Renal cortex interstitium (tissue), 11 donors: Measurements from ENCODE around the gene BAHCC1. TPM values are rescaled to one million over a fixed set of nuclear protein-coding genes. Genes with fewer than 3 reads are reported as not detected.

ENCODE experiments used
- DNase-seq, 11 donors: peaks; one replicate each; pipeline ENCODE4 v3.0.0-alpha.2; 2013; ENCODE audit warnings: low read depth in 9 of 11, low spot score in 4 of 11; ENCODE audit errors: extremely low read depth in 1 of 11
- polyA plus RNA-seq, 3 donors: library from polyadenylated mRNA; unstranded; fragments of 120-200 nt; gene quantifications; one replicate each; pipeline ENCODE4 v1.2.1, GENCODE V29; 2013; ENCODE audit not compliant: insufficient read length in 3 of 3

BAHCC1 gene
- polyA plus RNA-seq, 3 donors = 15.9 to 29.7 (median 29.3) TPM

DNA sequence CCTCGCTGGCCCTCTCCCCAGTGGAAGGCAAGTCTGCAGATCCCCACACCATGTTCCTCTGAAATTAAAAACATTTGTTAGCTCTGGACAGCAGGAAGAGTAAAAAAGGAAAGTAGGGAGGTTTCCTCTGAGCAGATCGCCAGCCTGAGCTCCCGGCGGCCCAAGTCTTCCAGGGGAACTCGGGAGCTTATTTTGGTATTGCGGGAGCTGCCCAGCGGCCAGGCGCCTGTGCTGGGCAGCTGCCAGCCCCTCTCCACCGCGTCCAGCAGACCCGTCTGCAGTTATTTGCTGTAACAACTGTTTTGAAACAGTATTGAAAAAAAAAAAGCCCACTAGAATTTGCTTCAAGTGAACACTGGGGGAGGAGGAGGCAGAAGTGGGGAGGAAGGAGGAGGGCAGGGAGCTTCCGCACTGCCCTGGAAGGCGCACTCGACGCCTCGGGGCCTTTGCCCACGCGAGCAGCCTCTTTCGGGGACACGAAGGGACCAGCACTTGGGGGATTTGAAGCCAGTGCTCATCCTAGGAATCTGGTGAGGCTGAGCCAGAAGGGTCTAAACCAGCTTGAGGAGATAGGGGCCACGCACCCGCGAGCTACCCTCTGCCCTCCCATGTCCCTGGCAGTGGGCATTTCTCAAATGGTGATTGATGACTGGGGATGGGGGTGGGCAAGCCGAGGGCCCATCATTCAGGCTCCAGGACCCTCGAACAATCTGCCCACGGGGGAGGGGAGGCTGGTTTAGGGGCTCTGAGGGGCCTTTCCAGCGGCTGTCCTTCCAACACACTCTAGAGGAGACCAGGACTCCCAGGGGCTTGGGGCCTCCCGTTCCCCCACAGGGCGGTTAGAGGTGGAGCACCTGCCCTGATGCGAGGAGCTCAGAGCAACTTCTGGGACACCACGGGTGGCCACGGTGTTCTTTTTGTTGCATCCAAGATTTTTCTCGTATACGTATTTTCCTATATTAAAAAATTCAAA is 3.0 kb upstream of the BAHCC1 start:
- no peak for DNase-seq

DNA sequence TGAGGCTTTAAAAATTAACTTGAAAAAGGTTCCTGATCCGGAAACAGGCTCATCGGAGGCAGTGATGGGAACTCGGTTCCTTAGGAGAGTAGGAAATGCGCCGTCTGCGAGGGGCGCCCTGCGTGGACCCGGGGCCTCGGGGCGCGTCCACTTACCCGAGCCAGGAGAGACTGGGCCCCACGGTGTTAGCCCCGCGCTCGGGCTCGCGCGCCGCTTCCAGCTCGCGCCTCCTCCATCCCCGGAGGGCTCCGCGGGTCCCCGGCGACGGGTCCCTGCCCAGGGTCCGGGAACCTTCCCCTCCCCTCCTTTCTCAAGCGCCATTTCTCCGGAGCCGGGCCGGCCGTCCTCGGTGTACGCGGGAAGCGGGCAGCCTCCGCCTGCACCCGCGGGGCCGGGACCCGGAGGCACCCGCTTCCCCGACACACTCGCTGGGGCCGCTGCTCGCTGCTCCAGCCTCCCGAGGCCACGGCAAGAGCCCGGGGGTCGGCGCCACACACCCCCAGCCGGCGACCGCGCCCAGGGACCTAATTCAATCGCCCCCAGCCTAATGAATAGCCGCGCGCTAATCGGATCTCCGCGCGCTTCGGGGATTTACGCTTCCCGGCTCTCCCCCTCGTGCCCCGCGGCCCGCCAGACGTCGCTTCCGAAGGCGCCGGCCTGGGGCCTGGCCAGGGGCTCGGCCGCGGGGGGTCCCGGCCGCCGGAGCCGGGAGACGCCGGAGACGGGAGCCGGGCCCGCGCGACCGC is 2.2 kb upstream of the BAHCC1 start:
- DNase-seq = no peak

DNA sequence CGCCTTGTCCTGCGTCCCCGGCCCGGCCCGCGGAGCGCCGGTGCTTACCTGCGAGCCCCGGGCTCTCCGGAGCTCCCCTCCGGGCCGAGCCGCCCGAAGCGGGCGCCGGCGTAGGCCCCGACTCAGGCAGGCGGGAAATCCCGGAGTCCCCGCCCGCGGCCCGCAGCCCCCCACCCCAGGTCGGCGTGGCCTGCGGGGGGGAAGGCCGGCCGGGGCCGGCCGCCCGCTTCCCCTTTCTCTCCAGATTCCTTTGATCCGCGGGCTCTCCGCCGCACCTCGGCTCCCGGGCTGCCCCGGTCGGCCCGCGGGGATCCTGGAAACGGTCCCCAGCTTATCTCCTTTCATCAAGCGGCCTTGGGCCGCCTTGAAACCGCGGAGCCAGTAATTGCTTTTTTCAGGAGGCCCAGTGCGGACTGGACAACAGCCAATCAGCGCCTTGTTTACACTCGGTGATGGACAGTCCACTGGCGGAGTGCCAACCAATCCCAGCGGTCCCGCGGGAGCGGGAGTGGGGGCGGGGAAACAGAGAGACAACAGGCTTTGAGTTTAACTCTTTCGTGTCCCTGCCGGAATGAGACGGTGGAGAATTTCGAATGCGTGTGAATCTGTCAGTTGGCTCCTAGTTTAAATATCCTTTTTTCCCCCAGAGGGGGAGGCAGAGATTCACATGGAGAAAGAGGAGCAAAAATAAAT is 1.4 kb upstream of the BAHCC1 start:
- peak; percentile 99 to 100 (median 100) for DNase-seq

DNA sequence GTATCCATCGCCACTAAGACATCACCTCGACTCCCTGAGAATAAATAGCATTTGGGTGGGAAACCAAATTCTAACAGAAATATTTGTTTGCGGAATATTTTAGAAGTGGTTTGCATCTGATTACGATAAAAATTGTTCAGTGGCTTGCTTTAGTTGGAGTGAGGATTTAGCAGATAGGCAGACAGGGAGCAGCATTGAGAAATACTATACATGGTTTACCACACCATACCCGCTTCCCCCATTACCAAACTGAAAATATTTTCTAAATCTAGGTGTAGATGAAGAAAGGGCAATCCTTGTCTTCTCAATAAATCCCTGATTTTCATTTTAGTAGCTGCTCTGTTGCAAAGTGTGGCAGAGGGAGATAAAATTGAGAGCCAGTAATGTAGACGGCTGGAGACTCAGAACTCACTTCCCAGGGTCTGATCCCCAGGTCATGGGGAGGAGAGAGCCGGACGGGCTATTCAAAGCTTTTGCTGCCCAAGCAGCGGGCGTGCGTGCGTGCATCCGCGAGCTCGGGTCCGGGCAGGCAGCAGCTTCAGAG is 808 bp upstream of the BAHCC1 start:
- DNase-seq = no peak

DNA sequence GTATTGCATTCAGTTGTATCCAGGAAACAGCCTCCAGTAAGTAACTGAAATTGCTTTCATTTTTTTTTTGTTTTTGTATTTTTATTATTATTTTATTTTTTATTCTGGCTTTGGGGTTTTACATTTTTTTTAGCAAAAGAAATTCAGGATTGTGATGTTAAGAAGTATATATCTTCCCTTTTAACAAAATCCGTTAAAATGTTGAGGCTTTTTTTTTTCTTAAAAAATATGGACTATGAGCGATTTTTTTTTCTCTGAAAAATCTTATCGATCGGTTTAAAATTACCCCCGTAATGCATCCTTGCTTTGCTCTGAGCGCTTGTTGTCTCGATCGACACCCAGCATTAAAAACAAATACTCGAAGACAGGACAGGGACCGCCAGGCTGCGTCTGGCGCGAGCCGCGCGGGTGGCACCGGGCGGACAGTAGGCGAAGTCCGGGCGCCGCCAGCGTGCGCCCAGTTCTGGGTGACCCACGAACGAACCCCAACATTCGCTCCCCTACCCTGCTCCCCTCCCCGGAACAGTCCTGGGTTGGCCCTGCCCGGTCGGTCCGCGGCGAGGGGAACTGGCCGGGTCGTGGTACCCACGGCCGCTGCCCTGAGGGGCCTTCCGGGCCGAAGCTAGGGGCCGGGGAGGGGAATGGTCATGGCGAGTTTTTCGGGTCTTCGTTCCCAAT is 482 bp downstream of the BAHCC1 start:
- DNase-seq = no peak

DNA sequence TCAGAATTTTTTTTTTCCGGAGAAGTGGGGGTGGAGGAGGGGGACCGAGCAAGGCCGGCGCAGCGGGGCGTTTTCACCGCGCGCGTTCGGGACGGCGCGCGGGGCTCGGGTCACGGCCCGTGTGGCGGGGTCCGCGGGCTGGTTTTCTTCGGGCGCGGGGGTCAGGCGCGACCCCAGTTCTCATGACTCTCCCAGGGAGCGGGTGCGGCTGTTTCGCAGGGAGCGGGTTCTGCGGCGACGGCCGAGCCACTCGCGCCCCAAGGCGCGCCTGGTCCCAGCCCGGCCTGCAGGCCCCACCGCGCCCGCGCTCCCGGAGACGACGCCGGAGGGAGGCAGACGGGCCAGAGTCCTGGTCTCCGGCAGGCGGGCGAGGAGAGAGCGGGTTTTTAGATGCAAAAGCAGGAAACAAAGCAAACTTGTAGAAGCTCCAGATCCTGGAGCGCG is 1.0 kb downstream of the BAHCC1 start:
- DNase-seq = no peak

DNA sequence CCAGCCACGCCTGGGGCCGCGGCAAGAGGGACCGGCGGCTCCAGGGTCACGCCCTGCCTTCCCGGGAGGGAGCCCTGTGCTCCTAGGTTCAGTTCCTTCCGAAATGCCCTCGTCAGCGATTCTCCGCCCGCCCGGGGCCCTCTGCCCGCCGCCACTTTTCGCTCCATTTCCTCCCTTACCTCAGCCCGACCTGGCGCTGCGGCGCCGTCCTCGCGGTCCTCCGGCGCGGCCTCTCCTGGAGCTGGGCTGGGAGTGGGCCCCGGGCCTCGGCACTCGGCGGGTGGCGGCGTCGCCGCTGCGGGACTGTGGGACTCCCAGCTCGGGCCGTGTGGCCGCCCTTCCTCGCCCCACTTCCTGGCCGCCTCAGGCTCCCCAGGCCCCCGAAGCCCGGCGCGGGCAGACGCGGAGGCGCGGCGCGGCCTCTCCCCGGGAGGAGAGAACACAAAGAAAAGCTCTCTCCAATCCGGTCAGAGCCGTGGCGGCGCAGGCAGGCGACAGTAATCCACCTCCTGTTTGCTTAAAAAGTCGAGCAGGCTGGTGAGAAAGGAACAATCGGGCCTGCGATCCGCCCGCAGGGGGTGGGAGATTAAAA is 1.6 kb downstream of the BAHCC1 start:
- no peak for DNase-seq

DNA sequence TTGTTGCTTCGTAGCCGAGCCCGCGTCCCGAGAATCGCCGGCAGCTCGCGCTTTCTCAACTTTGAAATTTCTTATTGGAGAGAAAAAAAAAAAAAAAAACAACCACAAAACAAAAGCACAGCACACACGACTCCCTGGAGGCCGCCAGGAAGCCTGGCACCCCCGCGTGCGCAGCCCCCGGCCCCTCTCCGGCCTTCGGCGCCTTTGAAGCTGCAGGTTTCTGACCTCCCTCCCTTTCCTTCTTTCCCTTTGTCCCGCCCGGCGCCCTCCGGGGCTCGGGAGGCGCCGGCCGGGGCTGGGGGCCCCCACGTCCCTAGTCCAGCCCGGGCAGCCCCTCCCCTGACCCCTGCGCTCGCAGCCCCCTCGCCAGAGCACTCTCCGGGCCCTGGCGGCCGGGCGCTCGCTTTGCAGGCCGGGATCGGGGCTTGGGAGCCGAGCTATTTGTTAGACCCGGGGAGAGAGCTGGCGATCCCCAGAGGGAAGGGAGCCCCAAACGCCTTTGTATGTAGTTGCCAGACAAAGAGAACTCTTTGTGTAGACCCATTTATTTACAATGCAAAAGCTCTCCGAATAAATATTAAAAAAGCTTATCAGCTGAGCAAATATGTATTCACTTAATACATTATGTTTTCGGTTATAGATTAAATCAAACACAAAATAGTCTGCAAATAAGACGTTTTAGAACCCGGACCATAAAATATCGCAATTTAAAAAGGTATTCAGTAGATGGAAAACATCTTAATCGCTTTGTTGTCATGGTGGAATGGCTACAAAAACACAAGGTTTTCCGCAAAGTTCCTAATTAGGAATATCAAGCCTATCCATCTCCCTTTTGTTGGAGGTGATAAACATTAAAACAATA is 2.3 kb downstream of the BAHCC1 start:
- no peak for DNase-seq

DNA sequence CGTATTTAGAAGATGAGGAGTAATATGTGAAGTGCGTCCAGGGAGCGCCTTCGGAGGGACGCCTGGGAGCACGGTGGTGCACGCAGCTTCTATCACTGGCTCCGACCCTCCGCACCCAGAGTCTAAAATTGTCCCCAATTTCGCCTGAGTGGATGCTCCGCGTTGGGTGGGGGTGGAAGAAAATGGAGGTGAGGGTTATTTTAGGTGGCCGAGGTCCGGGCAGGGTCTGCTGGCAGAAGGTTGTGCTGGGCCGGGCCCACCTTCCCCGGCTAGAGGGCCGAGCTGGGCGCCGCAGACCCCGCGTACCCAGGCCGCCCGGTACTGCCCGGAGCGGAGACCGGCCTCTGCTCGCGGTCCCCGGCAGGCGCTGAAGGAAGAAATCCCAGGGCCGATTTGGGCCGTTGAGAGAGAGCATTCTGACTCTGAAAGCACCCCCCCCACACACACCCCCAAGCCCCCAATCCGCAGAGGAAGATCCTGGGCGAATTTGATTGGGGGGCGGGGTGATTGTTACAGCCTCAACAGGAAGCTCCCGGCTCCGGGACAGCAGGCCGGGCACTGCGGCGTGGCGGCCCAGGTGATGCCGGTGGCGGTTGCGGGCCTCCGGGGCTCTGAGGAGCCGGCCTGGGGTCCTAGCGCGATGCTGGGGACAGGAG is 3.0 kb downstream of the BAHCC1 start:
- DNase-seq = no peak

DNA sequence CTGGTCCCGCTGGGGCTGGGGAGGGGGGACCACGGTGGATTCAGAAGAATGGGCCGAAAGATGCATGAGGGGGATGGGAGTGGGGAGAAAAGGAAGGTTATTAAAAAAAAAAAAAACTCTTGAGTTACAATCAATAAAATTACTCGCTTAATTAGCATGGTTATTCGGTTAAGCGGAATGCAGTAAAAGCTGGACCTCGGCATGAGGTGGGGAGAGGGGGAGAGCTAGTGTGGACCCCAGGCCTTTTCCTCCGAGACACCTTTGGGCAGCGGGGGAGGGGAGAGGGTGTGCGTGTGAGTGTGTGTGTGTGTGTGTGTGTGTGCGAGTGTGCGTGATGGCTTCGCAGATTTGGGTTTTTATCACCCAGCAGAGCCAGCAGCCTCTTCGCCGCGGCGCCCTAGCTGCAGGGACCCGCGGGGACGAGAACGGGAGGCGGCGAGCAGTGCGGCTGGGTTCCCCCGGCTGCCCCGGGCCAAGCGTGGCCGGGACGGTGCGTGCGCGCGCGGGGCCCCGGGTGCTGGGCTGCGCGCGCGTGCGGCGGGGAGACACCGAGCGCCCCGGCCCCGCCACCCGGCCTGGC is 3.7 kb downstream of the BAHCC1 start:
- DNase-seq = no peak

DNA sequence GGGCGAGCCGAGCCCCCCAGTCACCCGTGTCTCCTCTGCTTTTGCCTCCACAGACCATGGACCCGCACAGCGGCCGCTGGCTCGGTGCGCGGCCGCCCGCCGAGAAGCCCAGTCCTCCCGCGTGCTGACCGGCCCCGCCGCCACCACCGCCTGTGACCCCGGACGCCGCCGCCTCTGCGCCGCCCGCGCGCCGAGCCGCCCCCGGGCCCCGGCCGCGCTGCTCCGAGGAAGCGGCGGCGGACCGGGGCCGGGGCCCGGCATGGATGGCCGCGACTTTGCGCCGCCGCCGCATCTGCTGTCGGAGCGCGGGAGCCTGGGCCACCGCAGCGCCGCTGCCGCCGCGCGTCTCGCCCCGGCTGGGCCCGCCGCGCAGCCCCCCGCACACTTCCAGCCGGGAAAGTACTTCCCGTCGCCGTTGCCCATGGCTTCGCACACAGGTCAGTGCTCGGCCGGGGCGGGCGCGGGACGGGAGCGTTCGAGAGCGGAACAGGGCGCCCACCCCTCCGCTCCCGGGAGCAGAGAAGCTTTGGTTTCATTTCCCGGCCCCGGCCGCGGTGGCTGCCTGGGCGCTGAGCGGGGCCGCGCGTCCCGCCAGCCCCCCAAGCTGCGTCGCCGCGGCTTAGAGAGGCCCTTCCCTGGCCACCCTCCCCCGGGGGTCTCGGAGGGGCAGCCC is 4.4 kb downstream of the BAHCC1 start:
- no peak for DNase-seq

DNA sequence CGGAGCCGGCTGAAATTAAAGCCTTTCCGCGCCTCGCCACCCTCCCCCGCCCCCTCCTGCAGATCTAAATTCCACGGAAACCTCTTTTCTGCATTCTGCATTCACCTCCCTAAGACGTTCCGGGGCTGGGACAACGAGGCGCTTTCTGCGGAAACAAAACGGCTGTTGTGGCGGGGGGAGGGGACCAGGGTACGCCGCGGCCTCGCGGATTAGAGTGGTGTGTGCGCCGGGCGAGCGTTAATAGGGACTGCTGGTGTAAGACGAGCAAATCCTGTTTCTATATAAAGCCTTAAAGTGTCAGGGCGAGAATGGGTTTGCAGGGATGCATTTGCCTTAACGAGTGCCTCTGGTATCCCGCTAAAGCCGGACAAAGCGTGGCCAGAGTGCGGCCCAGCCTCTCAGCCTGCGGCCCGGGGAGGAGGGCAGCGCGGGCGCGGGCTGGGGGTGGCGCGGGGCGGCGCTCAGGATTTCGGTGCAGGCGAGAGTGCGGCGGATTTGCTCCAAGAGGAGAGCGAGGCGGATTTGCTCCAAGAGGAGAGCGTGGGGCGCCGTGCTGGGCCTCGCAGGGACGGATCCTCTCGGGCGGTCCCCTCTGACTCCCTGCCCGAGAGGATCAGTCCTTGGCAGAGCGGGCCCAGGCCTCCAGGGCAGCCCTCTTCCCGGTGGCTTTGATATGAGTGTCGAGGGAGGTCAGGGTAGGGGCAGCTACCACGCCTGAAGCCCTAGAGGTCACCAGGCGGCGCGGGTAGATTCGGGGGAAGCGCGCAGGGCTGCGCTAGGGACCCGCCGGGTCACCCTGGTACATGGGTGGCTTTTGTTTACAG is 5.1 kb downstream of the BAHCC1 start:
- no peak for DNase-seq

DNA sequence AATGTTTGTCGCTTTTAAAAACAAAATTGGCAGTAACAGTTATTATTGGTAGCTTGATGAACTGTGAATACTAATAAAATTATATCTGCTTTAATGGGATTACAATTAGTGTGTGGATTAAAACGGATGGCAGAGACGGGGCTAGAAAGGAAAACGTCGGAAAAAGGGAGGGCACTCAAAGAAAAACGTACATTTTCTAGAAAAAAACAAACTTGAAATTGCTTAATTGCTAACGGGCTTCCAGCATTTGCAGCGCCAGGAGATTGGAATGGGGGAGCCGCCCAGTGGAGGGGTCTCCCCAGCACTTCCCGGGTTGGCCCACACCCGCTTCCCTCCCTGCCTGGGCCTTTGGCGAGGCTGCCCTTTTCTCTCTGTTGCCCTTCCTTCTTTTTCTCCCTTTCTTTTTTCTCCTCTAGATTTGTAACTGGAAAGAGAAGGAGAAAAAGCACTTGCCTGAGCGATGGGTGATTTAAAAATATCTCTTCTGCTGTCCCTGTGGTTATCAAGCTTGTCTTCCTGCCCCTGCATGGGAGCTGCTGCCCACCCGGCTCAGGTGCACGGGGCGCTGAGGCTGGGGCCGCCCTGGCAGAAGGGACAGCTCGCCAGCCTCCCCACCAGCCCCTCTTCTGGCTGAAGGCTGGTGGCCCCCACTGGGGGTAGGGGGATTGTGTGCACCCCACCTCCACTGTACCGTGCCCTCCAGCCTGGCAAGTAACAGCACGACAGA is 5.9 kb downstream of the BAHCC1 start:
- DNase-seq = no peak

DNA sequence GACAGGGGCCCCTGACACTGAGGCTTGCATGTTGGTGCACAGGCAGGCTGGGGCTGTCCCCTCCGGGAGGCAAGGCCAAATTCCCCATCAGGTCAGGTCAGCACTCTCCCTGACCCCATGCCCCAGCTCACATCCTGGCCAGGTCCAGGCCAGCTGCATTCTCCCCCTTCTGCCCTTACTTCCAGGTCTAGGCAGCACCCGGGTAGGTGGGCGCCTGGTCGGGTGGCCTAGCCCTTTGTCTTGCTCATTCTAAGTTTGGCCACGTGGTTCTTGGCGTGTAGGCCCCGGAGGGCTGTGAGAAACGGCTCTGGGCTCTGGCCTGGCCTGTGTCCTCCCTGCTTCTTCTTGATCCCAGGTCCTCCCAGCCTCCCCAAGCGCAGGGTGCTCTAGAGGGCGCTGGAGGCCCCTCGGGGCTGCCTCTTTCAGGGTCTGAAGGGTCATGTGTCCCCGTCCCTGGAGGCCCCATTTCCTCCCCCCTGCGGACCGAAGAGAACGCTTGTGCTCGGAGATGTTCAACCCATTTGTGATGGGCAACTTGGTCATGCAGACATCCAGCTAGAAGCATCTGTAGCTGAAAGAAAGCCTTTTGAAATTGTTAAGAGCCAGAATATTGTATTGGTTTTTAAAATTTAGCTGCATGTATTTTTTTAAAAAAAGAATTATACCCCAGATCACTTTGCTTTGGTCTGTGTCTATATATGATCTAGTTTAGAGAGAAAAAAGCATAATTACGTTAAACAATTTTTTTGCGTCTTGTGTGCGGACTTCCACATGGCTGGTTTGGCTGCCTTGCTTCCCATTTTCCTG is 6.7 kb downstream of the BAHCC1 start:
- no peak for DNase-seq
